T-helper 22 cell (primary cell): ENCODE measurements around the gene PRTN3.
"Not testable (repeated sequence)": the region's sequence is repeated elsewhere in the genome, so short reads cannot be mapped to it uniquely, and the experiment has no call there.

Experiments used
- DNase-seq: peaks from one replicate; pipeline ENCODE4 v3.0.0-alpha.2; 2020; ENCODE audit warnings: low read depth

The PRTN3 gene

DNA sequence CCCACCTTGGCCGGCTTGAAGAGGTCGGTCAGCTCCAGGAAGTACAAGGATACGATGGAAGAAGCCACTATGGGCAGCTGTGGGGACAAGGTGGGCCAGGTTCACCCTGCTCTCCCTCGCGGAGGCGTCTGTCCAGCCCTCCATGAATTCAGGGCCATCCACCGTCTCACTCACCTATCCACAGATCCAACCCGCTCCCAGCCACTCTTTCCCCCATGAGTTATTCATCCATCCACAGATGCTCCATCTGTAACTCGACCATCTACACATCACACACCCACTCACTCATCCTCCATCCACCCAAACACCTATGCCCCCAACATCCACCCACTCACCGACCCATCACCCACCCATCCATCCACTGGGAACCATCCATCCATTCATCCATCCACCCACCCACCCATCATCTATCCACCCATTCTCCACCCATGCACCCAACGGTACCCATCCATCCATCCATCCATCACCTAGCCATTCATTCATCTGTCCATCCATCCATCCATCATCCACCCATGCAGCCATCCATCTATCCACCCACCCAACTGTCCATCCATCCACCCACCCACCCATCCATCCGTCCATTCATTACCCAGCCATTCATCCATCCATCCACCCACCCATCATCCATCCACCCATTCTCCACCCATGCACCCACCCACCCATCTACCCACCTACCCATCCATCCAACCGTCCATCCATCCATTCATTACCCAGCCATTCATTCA is 24.9 kb upstream of the PRTN3 start:
- no peak for DNase-seq

DNA sequence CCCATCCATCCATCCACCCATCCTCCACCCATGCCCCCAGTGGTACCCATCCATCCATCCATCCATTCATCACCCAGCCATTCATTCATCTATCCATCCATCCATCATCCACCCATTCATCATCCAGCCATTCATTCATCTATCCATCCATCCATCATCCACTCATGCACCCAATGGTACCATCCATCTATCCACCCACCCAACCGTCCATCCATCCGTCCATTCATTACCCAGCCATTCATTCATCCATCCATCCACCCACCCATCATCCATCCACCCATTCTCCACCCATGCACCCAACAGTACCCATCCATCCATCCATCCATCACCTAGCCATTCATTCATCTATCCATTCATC is 24.3 kb upstream of the PRTN3 start:
- no peak for DNase-seq

DNA sequence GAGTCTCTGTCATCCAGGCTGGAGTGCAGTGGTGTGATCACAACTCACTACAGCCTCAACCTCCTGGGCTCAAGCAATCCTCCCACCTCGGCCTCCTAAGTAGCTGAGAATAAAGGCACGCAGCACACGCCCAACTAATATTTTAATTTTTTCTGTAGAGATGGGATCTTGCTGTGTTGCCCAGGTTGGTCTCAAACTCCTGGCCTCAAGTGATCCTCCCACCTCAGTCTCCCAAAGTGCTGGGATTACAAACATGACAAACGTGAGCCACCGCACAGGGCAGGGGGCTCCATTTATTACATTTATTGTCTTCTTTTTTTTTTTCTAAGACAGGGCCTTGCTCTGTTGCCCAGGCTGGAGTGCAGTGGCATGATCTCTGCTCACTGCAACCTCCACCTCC is 20.6 kb upstream of the PRTN3 start:
- DNase-seq: not testable (repeated sequence)

DNA sequence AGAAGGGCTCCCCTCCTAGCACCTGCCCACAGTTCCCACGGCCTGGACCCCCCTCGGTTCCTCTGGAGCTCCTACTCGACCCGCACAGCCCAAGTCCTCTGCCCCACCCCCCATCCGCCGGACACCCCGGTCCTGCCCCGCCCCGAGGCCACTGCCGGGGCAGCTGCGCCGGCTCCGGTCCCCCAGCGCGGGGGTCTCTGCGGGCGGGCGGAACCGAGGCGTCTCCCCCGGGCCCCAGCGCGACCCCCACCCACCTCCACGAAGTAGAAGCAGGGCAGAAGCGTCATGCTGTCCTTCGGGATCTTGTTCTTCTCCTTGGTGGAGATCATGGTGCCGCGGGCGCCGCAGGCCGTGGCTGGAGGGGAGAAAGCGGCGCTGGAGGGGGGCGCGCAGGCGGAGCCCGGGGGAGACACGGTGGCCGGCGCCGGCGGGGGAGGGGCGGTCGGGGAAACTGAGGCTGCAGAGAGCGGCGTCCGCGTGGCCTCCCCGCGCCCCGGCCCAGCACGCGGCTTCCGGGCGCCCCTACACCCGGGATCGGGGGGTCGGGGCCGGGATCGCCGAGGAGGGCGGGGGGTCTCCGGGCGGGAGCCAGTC is 19.5 kb upstream of the PRTN3 start:
- DNase-seq: no peak

DNA sequence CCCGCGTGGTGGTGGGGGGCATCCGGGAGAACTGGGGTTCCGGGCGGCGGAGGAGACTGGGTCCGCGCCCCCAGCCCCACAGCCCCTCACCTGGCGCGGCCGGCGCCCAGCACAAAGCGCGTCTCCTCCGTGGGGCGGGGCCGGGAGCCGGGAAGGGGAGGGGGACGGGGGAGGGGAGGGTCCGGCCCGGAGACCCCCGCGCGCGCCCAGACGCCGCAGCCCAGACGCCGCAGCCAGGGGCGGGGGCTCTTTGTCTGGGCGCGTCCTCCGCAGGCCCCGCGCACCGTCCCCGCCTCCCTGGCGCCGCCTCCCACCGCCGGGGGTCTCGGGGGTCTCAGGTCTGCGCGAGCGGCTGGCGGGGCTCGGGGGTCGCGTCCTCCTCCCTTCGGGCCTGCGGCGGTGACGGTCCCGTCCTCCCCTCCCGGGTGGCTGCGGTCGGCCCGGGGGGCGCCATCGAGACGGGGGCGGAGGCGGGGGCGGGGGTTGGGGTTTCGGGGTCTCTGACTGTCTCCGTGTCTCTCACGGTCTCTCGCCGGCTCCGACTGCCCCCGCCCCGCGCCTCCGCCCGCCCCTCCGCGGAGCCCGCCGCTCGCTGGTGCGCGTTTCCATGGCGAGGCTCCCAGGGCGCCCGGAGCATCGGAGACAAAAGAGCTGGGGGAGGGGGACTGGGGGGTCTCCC is 18.8 kb upstream of the PRTN3 start, which contains the start of gene PLPPR3:
Gene PLPPR3, minus strand, starts transcription at position 131 of the 679 bp plus-strand sequence. CDS start 396 bp downstream, outside the sequence.
- no peak for DNase-seq

DNA sequence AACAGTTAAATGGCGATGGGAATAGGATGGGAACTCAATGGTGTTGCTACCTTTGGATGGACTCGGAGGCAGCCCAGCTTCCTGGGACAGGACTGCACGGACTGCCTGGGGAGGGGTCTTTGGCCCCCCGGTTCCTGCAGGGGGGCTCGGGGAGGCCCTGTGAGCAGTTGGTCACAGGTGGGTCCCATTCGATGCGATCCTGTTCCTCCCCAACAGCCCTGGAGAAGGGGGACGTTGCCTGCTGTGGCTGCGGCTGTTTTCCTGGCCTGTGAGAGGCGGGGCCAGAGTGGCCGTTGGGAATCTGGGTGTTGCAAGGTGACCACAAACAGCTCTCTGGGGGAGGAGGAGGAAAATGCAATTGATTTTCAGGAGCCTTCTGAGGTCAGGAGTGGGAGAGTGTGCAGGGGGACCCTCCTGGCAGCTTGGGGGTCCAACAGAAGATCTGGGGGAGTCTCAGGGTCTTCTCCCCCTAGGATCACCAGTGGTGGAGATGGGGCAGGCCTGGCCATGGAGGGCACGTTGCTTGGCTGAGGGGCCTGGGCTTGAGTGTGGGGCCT is 17.2 kb upstream of the PRTN3 start:
- DNase-seq: no peak

DNA sequence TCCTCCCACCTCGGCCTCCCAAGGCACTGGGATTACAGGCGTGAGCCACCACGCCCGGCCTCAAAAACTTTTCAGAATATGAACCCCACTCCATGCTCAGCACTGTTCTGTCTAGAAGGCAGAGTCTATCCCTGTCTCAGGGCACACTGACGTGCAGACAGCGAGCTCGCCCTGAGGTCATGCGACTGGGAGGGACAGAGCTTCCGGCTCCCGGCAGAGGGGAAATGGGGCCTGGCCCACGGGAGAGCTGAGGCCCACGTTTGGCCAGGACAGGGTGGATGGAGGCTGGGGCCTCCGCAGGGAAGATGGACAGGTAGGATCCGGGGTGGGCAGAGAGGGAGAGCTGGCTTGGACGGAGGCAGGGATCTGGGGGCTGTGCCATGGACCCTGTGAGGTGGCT is 15.9 kb upstream of the PRTN3 start:
- no peak for DNase-seq

DNA sequence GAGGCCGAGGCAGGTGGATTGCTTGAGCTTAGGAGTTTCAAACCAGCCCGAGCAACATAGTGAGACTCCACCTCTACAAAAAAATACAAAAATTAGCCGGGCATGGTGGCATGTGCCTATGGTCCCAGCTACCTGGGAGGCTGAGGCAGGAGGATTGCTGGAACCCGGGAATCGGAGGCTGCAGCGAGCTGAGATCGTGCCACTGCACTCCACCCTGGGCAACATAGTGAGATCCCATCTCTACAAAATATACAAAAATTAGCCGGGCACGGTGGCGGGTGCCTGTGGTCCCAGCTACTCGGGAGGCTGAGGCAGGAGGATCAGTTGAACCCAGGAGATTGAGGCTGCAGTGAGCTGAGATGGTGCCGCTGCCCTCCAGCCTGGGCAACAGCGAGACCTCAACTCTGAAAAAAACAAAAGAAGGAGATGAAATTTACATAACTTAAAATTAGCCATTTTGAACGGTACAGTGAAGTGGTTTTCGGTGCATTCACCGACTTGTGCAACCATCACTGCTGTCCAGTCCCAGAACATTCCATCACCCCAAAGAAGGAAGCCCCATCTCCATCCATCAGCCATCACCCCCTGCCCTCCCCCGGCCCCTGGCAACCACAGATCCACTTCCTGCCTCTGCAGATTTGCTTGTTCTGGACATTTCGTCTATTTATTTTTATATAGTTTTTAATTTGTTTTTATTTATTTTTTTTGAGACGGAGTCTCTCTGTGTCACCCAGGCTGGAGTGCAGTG is 14.7 kb upstream of the PRTN3 start:
- DNase-seq: no peak

DNA sequence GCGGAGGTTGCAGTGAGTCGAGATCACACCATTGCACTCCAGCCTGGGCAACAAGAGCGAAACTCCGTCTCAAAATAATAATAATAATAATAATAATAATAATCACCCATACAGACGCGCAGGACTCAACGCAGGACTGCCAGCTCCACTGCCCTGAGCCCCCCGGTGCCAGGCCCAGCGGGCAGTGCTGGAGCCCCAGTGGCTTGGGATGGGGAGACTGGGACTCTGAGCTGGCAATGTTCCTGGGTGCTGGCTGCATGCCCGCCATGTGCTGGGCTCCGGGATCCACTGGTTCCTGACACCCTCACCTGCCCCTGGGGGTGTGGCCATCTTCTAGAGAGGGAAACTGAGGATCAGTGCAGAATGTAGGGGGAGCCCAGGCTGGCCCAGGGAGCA is 13.5 kb upstream of the PRTN3 start:
- DNase-seq: no peak

DNA sequence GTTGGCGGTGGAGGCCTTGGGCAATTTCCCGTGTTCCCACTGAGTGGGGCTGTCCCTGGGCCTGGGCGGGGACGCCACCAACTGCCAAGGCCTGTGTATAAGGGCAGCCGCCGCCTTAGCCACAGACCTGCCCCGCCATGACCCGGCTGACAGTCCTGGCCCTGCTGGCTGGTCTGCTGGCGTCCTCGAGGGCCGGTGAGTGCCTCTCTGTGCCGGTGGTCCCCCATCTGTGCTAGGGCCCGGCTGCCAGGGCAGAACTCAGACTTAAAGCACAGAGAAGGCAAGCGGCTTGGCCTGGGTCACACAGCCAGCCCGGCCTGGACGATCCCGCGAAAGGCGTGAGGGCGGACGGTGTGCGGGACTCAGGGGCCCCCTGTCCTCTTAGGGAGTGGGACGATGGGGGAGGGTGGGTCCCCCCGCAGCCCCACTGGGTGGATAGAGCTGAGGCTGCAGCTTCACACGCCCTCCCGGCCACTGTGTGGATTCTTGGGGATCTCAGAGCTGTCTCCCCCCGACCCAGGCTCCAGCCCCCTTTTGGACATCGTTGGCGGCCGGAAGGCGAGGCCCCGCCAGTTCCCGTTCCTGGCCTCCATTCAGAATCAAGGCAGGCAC is 13.0 kb upstream of the PRTN3 start, which contains the start of gene AZU1:
Gene AZU1, plus strand, starts transcription at position 128 of the 612 bp plus-strand sequence. Its CDS starts 10 bp downstream, at position 138.
- DNase-seq: no peak

DNA sequence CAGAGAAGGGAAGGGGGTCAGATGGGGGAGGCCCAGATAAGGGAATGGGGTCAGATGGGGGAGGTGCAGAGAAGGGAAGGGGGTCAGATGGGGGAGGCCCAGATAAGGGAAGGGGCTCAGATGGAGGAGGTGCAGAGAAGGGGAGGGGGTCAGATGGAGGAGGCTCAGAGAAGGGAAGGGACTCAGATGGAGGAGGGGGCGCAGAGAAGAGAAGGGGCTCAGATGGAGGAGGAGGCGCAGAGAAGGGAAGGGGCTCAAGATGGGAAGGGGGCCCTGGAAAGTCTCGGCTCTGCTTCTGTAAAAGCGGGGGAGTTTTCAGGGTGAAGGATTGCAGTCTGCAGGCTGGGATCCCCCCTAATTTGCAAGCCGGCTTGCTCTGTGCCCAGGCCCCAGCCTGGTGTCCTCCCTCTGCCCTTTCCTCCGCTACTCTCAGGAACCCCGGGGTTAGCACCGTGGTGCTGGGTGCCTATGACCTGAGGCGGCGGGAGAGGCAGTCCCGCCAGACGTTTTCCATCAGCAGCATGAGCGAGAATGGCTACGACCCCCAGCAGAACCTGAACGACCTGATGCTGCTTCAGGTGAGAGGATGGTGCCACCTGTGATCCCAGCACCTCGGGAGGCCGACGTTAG is 11.6 kb upstream of the PRTN3 start:
- DNase-seq: no peak

DNA sequence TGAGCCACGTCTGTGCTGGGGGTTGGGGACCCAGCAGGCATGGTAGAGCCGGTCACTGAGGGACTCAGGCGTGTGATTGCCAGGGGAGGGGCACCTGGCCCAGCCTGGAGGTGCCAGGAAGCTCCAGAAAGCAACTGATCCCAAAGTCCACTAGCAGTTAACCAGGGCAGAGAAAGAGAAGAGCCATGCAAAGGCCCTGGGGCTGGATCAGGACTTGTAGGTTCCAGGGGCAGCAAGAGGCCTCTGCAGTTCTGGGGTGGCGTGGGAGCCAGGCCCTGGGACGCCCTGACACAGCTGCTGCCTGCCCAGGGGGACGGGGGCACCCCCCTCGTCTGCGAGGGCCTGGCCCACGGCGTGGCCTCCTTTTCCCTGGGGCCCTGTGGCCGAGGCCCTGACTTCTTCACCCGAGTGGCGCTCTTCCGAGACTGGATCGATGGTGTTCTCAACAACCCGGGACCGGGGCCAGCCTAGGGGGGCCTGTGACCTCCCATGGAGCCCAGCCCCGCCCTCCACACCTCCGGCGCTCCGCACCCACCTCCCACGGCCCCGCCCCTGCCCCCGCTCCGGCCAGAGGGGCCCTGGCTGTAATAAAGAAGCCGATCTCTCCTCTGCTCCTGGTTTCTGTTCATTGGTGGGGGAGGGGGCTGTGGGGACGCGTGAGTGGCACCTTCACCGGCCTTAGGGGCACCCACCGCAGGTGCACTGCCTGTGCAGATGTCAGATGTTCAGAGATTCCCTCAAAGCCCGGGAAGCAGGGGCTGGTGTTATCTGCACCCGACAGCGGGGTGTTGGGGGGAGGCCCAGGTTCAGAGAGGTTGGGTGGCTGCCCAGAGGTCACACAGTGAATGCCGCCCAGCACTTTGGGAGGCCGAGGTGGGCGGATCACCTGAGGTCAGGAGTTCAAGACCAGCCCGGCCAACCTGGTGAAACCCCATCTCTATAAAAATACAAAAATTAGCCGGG is 9.1 kb upstream of the PRTN3 start:
- no peak for DNase-seq

DNA sequence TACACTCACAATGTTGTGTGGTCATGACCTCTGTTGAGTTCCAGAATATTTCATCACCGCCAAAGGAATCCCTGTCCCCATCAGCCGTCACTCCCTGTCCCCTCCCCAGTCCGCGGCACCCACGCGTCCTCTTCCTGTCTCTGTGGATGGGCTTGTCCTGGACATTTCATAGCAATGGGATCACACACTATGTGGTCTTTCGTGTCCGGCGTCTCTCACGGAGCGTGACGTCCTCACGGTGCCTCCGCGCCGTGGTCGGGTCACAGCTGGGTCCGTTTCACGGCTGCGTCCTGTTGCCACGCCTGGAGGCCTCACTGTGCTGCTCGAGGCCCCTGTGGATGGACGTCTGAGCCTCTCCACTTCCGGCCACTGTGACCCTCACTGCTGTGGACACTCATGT is 6.6 kb upstream of the PRTN3 start:
- no peak for DNase-seq

DNA sequence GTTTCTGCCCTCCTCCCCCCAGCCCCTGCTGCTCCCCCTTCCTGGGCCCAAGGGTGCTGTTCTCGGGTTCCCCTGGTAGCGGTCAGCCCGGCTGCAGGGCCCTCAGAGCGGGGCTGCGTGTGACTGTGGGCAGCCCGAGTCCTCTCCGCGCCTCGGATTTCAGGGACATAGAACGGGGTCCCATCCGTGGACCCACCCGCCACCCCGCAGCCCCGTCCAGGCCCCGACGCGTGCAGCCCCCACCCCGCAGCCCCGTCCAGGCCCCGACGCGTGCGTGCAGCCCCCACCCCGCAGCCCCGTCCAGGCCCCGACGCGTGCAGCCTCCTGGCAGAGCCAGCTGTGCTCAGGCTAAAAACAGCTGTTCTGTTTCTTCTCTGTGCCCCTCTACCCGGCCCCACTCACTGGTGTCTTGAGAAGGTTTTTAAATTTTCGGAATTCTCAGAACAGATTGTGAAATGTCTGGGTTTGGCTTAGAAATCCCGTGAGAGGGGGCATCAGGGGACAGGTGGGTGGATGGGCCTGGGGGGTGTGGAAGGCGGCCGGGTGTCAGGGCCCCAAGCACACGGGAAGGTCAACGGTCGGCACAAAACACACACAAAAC is 5.5 kb upstream of the PRTN3 start:
- no peak for DNase-seq

DNA sequence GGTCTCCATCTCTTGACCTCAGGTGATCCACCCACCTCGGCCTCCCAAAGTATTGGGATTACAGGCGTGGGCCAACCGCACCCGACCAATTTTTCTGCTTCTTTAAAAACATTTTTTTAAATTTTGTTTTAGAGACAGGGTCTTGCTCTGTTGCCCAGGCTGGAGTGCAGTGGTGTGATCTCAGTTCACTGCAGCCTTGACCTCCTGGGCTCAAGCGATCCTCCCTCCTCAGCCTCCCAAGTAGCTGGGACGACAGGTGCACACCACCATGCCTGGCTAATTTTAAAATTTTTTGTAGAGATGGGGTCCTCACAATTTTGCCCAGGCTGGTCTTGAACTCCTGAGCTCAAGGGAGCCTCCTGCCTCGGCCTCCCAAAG is 2.0 kb downstream of the PRTN3 start:
- DNase-seq: not testable (repeated sequence)

DNA sequence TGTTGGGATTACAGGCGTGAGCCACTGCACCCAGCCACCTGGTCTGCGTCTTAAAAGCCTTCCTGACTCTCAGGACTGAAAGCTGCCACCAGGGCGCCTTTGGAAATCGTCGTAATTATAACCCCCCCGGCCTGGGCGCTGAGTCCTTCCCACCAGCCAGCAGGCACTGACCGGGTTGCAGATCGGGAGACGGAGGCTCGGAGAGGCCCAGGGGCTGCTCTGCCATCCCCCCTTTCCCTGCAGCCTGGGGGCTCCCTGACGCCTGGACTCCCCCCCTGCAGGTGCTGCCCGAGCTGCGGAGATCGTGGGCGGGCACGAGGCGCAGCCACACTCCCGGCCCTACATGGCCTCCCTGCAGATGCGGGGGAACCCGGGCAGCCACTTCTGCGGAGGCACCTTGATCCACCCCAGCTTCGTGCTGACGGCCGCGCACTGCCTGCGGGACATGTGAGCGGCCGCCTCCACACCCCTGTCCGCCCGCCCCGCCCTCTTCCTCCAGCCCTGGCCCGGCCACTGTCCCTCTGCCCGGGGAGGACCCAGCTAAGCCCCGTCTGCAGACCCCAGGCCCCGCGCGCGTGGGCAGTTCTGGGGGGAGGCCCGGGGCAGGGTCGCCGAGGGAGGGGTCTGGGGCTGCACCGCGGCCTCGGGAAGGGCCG is 2.5 kb downstream of the PRTN3 start:
- DNase-seq: no peak

DNA sequence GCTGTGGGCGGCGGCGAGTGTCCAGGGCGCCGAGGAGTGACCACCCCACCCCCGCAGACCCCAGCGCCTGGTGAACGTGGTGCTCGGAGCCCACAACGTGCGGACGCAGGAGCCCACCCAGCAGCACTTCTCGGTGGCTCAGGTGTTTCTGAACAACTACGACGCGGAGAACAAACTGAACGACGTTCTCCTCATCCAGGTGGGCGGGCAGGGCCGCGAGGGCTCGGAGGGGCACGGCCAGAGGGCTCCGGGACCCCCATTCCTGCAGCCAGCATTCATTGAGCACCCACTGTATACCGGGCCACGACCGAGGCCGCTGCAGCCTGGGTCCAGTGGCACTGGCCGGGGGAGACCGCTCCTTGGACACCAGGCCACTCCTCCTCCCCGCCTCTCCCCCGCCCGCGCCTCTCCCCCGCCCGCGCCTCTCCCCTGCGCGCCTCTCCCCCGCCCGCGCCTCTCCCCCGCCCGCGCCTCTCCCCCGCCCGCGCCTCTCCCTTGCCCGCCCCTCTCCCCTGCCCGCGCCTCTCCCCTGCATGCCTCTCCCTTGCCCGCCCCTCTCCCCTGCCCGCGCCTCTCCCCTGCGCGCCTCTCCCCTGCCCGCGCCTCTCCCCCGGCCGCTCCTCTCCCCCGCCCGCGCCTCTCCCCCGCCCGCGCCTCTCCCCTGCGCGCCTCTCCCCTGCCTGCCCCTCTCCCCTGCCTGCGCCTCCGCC is 3.2 kb downstream of the PRTN3 start:
- no peak for DNase-seq

DNA sequence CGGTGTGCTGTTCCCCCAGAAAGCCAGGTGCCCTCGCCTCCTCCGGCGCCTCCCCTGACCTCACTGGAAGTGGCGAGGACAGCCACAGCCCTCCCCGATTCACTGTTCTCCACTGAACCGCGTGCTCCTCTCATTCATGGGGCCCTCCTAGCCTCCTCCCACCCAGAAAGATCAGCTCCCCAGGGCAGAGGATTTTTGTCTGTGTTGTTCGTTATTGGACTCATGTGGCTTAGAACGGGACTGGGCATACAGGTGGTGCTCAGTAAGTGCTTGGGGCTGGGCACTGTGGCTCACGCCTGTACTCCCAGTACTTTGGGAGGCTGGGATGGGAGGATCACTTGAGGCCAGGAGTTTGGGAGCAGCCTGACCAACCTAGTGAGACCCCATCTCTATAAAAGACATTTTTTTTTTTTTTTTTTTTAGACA is 3.8 kb downstream of the PRTN3 start:
- no peak for DNase-seq
